Upper lobe of right lung (tissue), 1 donor: ENCODE data around the gene ITGA6. TPM values are rescaled to one million over a fixed set of nuclear protein-coding genes. Genes with fewer than 3 reads are reported as not detected.

Source experiments
- ATAC-seq: fragments of 200-7000 bp; cut with Tn5 transposase; one replicate; pipeline ENCODE4 v1.9.1; 2020; ENCODE audit warnings: mild to moderate bottlenecking, moderate library complexity
- DNase-seq: peaks from one replicate; pipeline ENCODE4 v3.0.0-alpha.2; 2020
- H3K27ac ChIP-seq: fragments of 200-600 bp; one replicate; pipeline ENCODE4 v1.8.0; 2022
- H3K27me3 ChIP-seq: fragments of 200-600 bp; one replicate; pipeline ENCODE4 v1.8.0; 2022; ENCODE audit warnings: mild to moderate bottlenecking
- H3K36me3 ChIP-seq: fragments of 200-600 bp; one replicate; pipeline ENCODE4 v1.8.0; 2022
- H3K4me1 ChIP-seq: fragments of 200-600 bp; one replicate; pipeline ENCODE4 v1.8.0; 2022
- H3K4me3 ChIP-seq: fragments of 200-600 bp; one replicate; pipeline ENCODE4 v1.8.0; 2022; ENCODE audit warnings: mild to moderate bottlenecking
- H3K9me3 ChIP-seq: fragments of 200-600 bp; one replicate; pipeline ENCODE4 v1.8.0; 2022
- CTCF ChIP-seq: fragments of 200-600 bp; IDR thresholded peaks from one replicate; pipeline ENCODE4 v1.8.0; 2022; ENCODE audit warnings: antibody characterized with exemption
- intact Hi-C: fragments of 100-400 bp; cut with DNase I; formaldehyde crosslinking; loops from one replicate; pipeline ENCODE4 v1.11.0; 2022
- total RNA-seq: library from RNA; stranded (reverse); fragmentation: NEBNext Ultra II Directional; extraction: Animal tissue kit (Norgen Biotek cat#: 25700); gene quantifications from one replicate; pipeline ENCODE4 v1.2.1, GENCODE V29; 2021
- donor health status: DM: no; HTN: yes; CAD: no; lungs with severe emphysema.

The ITGA6 gene
- total RNA-seq, 1 donor from 2014 or later: 73.0 TPM

DNA sequence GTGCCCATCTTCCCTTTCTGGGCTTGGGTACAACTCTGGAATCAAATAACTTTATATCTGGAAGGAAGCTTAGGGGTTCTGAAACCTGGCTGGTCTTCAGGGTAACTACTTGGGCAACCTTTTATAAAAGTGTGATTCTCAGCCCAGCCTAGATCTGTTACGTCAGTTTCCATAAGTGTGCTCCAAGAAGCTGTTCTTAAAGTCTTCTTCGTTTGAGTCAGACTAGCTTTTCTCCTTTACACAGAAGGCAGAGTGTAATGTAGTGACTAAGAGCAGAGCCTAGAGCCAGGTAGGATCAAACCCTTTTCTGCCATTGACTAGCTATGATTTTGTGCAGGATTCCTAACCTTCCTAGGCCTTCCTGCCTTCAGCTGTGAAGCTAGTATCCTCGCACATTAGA, 5.8 kb downstream of the ITGA6 start:
- ATAC-seq (no peak), DNase-seq (no peak)
- H3K9me3 ChIP-seq: no peaks in the 10 kb centered on the region
- H3K27ac ChIP-seq: no peak overlapping the region
- peaks cover 34% of the 10 kb centered on the region for H3K4me1 ChIP-seq
- H3K36me3 ChIP-seq: no peaks in the 10 kb centered on the region
- peaks cover 4% of the 10 kb centered on the region for H3K27me3 ChIP-seq
- TF ChIP-seq CTCF: no peak
- intact Hi-C loops: no loop called here
- no peak overlapping the region for H3K4me3 ChIP-seq

- ATAC-seq (peak; percentile 44), DNase-seq (no peak)
- no peak for TF ChIP-seq CTCF
These were observed 7.6 kb downstream of the ITGA6 start for GRCh38 chr2:172434821-172435605.

GRCh38 chr2:172435606-172435911, 8.2 kb downstream of the ITGA6 start:
- intact Hi-C loops: no loop called here
- Histone ChIP-seq H3K27ac (no peak overlapping the region), H3K4me1 (peaks cover 51% of the 10 kb centered on the region), H3K27me3 (peaks cover 4% of the 10 kb centered on the region), H3K9me3 (no peaks in the 10 kb centered on the region), H3K4me3 (no peak overlapping the region), H3K36me3 (no peaks in the 10 kb centered on the region)
- ATAC-seq (no peak), DNase-seq (no peak)
- no peak for TF ChIP-seq CTCF

More at GRCh38 chr2:172434821-172435605, 7.6 kb downstream of the ITGA6 start:
- intact Hi-C loops: no loop called here
- Histone ChIP-seq H3K4me1 (peaks cover 48% of the 10 kb centered on the region), H3K4me3 (no peak overlapping the region), H3K27ac (no peak overlapping the region), H3K9me3 (no peaks in the 10 kb centered on the region), H3K27me3 (peaks cover 4% of the 10 kb centered on the region), H3K36me3 (no peaks in the 10 kb centered on the region)

DNA sequence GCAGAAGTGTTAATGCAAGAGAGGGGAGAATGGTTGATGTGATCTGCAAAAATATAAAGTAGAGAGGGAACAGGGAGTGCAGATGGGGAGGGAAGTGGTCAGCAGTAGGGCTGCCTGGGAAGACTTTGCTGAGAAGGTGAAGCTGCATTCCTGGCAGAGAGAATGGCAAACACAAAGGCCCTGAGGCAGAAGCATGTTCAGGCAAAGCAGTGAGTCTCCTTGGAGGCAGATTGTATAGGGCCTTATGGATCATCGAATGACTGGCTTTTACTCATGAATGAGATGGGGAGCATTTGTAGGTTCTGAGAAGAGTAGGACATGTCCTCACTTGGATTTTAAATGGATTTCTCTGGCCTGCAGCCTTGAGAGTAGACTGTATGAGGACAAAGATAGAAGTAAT, 9.5 kb downstream of the ITGA6 start:
- Histone ChIP-seq H3K9me3 (no peaks in the 10 kb centered on the region), H3K4me3 (no peak overlapping the region), H3K36me3 (no peaks in the 10 kb centered on the region), H3K4me1 (peaks cover 62% of the 10 kb centered on the region), H3K27ac (no peak overlapping the region), H3K27me3 (peaks cover 4% of the 10 kb centered on the region)
- intact Hi-C loops: no loop called here
- ATAC-seq (no peak), DNase-seq (no peak)
- no peak for TF ChIP-seq CTCF

DNA sequence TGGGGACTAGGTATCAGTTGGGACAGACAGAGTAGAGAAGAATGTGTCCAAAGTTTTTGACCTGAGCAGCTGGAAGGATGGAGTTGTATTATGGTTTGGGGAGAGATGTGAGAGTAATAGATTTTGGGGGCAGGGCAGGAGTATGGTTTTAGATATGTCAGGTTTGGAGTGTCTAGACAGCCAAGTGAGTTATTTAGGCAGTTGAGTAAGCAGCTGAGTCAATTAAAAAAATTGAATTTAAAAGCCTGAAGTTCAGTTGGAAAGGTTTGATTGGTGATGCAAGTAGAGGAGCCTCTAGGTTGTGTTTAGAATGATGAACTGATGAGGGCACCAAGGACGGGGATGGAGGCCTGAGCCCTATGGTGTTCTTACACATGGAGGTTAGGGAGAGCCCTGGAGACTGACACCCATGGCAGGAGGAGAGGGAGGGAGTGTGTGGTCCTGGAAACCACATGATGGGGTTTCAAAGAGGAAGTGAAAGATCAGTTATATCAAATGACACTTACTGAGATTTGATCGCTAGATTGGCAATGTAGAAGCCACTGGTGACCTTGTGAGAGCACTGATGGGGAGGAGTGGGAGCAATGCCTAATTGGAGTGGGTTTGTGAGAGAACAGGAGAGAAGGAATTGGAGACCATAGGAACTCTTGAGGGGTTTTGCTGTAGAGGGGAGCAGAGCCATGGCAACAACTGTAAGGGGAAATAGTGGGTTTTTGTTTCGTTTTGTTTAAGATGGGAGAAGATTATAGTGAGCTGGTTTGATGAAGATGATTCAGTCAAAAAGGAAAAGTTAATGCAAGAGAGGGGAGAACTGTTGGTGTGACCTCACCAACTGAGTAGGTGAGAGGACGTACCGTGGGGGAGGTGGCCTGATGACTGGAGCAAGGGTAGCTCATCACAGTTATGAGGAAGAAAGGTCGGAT, 10.3 kb downstream of the ITGA6 start:
- intact Hi-C loops: no loop called here
- ATAC-seq (peak; percentile 51), DNase-seq (no peak)
- H3K4me1 ChIP-seq: peaks cover 62% of the 10 kb centered on the region
- no peak overlapping the region for H3K4me3 ChIP-seq
- peaks cover 4% of the 10 kb centered on the region for H3K27me3 ChIP-seq
- no peak for TF ChIP-seq CTCF
- H3K27ac ChIP-seq: peak overlapping the region; percentile 11
- H3K9me3 ChIP-seq: no peaks in the 10 kb centered on the region
- no peaks in the 10 kb centered on the region for H3K36me3 ChIP-seq
